Brain microvascular endothelial cell (primary cell): Measurements from ENCODE around the gene PEAK1.

Source experiments
- DNase-seq: peaks from one replicate; pipeline ENCODE4 v3.0.0-alpha.2; 2020
- H3K27ac ChIP-seq: fragments of 250-450 bp; sonication (Bioruptor Pico); 2 replicates; pipeline ENCODE4 v1.5.1; 2020; ENCODE audit warnings: mild to moderate bottlenecking, moderate library complexity
- H3K27me3 ChIP-seq: fragments of 250-450 bp; sonication (Bioruptor Pico); replicated peaks from 2 replicates; pipeline ENCODE4 v1.5.1; 2020; ENCODE audit warnings: mild to moderate bottlenecking
- H3K36me3 ChIP-seq: fragments of 250-450 bp; sonication (Bioruptor Pico); replicated peaks from 2 replicates; pipeline ENCODE4 v1.5.1; 2020; ENCODE audit warnings: mild to moderate bottlenecking
- H3K4me3 ChIP-seq: 2 replicates; pipeline ENCODE4 v1.5.1; 2011; ENCODE audit warnings: low read depth, mild to moderate bottlenecking, control low read depth, low read length, moderate library complexity
- in situ Hi-C: cut with HindIII; loops from 2 replicates; pipeline ENCODE4 v1.10.0; 2017; ENCODE audit warnings: low sequenced_read_pairs, low pct_ligation_motif_present
- TF ChIP-seq, protein P1 (sequence below): IDR thresholded peaks from 2 replicates; pipeline ENCODE4 v1.5.1; 2011; ENCODE audit warnings: low read depth, mild to moderate bottlenecking, moderate library complexity, low read length, control low read depth, inconsistent platforms; ENCODE audit errors: missing control alignments

The PEAK1 gene

DNA sequence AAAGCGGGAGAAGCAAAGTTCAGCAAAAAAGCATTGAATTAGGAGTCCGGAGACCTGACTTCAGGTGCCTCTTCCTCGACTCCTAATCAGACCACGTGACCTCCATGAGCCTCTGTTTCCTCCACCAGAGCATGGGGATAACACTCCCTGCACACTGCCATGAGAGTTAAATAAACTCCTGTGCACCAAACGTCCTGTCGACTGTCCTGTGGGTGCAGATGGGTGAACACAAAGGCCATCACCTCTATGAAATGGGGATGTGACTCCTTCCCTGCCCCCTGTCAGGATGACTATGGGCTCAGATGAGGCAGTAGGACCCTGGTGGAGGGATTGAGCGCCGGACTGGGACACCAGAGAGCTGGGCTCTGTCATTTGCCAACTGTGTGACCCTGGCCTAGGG, 335.5 kb downstream of the PEAK1 start:
- no peaks in the 10 kb centered on the region for H3K27me3 ChIP-seq
- in situ Hi-C loops: no loop called here
- no peaks in the 10 kb centered on the region for H3K36me3 ChIP-seq
- no peak overlapping the region for H3K27ac ChIP-seq
- no peak overlapping the region for H3K4me3 ChIP-seq
- DNase-seq: no peak
- TF ChIP-seq, protein P1, sequence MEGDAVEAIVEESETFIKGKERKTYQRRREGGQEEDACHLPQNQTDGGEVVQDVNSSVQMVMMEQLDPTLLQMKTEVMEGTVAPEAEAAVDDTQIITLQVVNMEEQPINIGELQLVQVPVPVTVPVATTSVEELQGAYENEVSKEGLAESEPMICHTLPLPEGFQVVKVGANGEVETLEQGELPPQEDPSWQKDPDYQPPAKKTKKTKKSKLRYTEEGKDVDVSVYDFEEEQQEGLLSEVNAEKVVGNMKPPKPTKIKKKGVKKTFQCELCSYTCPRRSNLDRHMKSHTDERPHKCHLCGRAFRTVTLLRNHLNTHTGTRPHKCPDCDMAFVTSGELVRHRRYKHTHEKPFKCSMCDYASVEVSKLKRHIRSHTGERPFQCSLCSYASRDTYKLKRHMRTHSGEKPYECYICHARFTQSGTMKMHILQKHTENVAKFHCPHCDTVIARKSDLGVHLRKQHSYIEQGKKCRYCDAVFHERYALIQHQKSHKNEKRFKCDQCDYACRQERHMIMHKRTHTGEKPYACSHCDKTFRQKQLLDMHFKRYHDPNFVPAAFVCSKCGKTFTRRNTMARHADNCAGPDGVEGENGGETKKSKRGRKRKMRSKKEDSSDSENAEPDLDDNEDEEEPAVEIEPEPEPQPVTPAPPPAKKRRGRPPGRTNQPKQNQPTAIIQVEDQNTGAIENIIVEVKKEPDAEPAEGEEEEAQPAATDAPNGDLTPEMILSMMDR: no peak

DNA sequence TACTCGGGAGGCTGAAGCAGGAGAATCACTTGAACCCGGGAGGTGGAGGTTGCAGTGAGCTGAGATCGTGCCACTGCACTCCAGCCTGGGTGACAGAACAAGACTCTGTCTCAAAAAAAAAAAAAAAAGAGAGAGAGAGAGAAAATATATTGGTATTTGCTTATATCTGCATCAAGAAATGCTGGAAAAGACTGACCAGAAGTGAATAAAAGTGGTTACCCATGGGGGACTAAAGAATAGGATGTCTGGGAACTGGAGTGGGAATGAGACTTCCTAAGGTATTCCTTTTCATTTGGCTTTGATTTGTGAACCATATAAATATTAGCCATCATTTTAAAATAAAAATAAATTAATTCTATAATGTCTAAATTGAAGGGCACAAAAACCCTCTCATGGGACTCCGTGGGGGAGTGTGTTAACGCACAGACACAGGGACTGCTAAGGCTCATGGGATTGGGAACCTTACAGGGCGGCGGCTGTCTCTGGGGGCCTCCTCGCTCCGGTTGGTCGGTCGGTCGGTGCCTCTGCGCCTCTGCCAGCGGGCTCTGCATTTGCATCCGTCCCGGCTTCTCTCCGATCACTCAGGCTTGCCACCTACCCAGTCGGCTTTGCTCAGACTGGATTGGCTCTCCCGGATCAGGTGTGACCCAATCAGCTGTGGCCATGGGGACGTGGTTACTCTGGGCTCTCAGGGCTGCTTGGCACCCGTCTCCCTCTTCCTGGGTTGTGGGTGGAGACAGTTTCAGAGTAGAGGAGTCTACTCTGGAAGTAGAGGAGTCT, 336.3 kb downstream of the PEAK1 start:
- no peak overlapping the region for H3K27ac ChIP-seq
- DNase-seq: peak; percentile 23

DNA sequence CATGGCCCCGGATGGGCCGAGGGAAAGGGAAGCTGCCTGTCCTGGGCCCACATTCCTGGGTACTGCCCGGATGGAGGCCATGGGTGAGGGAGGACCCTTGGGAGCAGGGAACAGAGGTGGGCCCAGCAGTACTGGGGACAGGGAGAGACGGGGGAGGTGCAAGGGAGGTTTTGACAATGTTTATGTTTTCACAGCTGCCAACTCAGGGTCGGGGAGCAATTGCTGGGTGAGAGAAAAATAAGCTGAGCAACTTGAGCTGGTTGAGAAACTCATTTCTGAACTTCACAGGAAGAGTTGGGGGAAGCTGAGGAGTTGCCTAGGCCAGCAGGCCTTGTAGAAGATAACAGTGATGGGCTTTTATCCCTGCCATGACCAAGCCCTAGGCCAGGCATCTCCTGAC, 337.9 kb downstream of the PEAK1 start:
- DNase-seq: no peak
- no peaks in the 10 kb centered on the region for H3K27me3 ChIP-seq
- H3K36me3 ChIP-seq: no peaks in the 10 kb centered on the region
- in situ Hi-C loops: no loop called here
- TF ChIP-seq, protein P1: no peak
- no peak overlapping the region for H3K27ac ChIP-seq
- H3K4me3 ChIP-seq: no peak overlapping the region

More for the DNA sequence above, 336.3 kb downstream of the PEAK1 start:
- Histone ChIP-seq H3K27me3 (no peaks in the 10 kb centered on the region), H3K4me3 (peak overlapping the region; percentile 37), H3K36me3 (no peaks in the 10 kb centered on the region)
- in situ Hi-C loops: no loop called here
- TF ChIP-seq, protein P1: no peak

DNA sequence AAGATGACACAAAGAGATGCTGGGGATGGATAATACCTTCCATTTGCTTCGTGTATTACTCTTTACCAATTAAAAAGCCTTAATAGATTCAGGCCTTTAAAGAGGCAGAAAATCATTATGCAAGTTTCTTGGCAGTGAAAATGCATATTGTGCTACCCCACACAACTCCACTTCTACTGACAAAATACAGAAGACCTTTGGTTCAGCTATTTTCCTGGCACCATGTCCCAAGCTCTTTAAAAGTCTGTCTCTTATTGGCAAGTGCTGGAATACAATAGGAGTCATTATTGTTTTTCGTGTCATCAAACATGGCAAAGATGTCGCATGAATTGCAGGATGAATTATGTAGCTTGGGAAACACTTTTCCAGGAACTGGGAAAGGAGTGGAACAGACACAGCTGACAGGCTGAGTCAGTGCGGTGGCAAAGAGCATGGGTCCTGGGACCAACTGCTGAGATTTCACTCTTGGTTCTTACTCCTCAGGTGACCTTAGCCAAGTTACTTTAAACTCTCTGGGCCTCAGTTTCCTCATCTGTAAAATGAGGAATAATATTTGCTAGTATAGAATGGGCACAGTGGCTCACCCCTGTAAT, 343.5 kb downstream of the PEAK1 start:
- TF ChIP-seq, protein P1: no peak
- H3K27ac ChIP-seq: no peak overlapping the region
- no peaks in the 10 kb centered on the region for H3K27me3 ChIP-seq
- in situ Hi-C loops: no loop called here
- H3K4me3 ChIP-seq: no peak overlapping the region
- no peak for DNase-seq
- H3K36me3 ChIP-seq: no peaks in the 10 kb centered on the region

DNA sequence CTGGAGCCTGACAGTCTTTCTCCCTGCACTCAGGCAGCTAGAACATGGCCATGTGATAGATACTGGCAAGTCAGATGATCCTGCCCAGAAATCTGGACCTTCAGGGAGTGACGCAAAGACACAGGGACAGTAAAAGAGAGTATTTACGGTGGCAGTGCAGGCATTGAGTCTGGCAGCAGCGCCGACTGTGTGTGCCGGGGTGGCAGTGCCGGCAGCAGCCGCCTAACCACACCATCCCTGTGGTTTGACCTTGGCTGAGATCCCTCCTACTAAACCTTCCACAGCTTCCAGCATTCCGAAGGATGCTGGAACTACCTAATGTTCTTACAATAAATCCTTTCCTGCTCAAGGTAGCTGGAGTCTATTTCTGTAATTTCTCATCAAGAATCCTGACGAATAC, 344.4 kb downstream of the PEAK1 start:
- in situ Hi-C loops: no loop called here

More for the DNA sequence above, 344.4 kb downstream of the PEAK1 start:
- Histone ChIP-seq H3K27ac (no peak overlapping the region), H3K27me3 (no peaks in the 10 kb centered on the region), H3K36me3 (no peaks in the 10 kb centered on the region), H3K4me3 (no peak overlapping the region)
- TF ChIP-seq, protein P1: no peak
- DNase-seq: no peak
